Spleen (tissue), 7 donors: Measurements from ENCODE around the gene CD248.

Source experiments
- CTCF ChIP-seq, 11 experiments: fragments of 200-600 bp in 7 of 11; fragments of 450-650 bp in 4 of 11; sonication (generic) in 4 of 11; IDR thresholded peaks in 8 of 11; conservative IDR thresholded peaks in 3 of 11; 1 replicate in 7 of 11; 2 replicates in 4 of 11; pipeline versions ENCODE4 v1.4.0 to v1.8.0; 2016 to 2021; ENCODE audit warnings: antibody characterized with exemption in 11 of 11, inconsistent platforms in 4 of 11, mild to moderate bottlenecking in 1 of 11
- POLR2A ChIP-seq, 3 donors: fragments of 450-650 bp; IDR thresholded peaks; one replicate each; pipeline ENCODE4 v1.5.1; 2017; ENCODE audit warnings: antibody characterized with exemption in 3 of 3, mild to moderate bottlenecking in 1 of 3
- POLR2AphosphoS5 ChIP-seq, 3 donors: sonication (generic); formaldehyde crosslinking; IDR thresholded peaks; one replicate each; pipeline ENCODE4 v1.5.1; 2017; ENCODE audit warnings: antibody characterized with exemption in 3 of 3
- donor health status: DM: no; HTN: no; CAD: no; lungs with moderate emphysema.
- donor health status: DM: no; HTN: no; CAD: no.
- donor health status: DM: no; HTN: no; CAD: no.

GRCh38 chr11:66288671-66289547 lies 27.9 kb downstream of the CD248 start, which contains the start of gene YIF1A:
- TF ChIP-seq CTCF (IDR thresholded peaks at IDR 0.05 in 8 of 11, conservative IDR thresholded peaks at IDR 0.05 in 3 of 11) (peak in 5 of 11 experiments; percentile 9 to 51 (median 32)), POLR2AphosphoS5 (IDR thresholded peaks at IDR 0.05) (peak; percentile 97 to 98 (median 98)), POLR2A (IDR thresholded peaks at IDR 0.05) (peak in 2 of 3 donors; percentile 60 to 83)
